Inflammatory macrophage (primary cell): ENCODE measurements around the gene THSD7B.
"Not testable (repeated sequence)": the region's sequence is repeated elsewhere in the genome, so short reads cannot be mapped to it uniquely, and the experiment has no call there.

Experiments used
- DNase-seq, 2 donors: peaks; one replicate each; pipeline ENCODE4 v3.0.0-alpha.2; 2020 to 2022

The THSD7B gene

DNA sequence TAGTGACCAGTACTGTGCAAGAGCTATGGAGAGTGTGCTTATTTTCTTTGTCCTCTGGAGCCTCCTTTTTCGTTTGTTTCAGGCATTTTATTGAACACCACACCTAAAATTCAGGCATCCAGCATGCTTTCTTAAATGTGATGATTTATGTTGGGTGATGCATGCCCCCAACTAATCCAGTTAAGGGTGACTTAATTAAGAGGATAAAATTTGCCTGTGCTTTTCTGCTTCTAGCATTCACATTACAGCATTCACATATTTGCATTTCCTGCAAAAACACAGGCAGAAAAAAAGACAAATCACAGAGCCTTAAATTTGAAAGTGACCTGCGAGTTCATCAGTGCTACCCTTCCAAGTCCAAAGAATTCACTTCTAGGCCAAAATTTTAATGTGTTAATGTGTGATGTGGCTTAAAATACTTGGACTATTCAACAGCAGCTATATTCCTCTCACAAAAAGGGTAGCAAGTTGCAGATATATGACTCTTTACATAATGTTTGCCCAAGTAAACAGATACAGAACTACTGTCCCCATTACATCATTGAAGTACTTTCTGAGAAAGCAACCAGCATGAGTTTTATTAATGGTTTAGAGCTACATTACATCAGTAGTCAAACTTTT, 286.5 kb downstream of the THSD7B start:
- no peak for DNase-seq

GRCh38 chr2:137056704-137057103, 291.4 kb downstream of the THSD7B start:
- DNase-seq = no peak

- DNase-seq = not testable (repeated sequence)
These were observed 310.9 kb downstream of the THSD7B start for GRCh38 chr2:137076111-137076765.

DNA sequence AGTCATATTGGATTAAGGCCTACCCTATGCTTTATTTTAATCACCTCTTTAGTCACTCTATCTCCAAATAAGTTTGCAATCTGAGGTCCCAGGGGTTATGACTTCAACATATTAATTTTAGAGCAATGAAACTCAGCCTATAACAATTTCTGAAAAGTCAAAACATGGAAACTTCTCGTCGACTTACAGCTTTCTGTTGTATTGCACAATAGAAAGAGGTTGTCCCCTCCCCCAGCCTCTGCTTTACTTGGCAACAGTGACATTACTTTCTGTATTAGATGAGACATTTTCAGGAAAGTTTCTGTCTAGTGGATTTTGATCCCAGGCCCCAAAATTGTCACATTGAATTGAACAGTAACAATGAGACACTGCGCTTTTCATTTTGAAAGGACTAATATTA, 326.4 kb downstream of the THSD7B start:
- DNase-seq = no peak

GRCh38 chr2:137093116-137093515, 327.8 kb downstream of the THSD7B start:
- no peak for DNase-seq

- DNase-seq = no peak
These were observed 330.8 kb downstream of the THSD7B start for GRCh38 chr2:137096187-137096586.

DNA sequence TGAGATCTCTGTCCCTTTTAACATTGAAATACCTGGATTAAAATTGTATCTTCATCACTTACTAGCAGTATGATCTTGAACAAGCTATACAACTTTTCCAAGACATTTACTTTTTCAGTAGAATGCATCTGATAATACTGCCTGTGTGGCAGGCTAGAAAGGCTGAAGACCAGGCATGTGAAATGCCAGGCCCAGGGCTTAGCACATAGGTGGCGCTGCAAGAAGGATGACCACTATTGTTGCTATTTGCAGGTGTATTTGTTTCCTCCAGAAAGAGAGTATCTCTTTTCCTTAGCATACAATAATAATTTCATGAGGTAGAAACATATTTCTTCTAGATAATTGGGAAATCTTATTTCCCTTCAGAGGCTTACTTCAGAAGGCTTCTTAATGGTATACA, 331.3 kb downstream of the THSD7B start:
- no peak for DNase-seq

DNA sequence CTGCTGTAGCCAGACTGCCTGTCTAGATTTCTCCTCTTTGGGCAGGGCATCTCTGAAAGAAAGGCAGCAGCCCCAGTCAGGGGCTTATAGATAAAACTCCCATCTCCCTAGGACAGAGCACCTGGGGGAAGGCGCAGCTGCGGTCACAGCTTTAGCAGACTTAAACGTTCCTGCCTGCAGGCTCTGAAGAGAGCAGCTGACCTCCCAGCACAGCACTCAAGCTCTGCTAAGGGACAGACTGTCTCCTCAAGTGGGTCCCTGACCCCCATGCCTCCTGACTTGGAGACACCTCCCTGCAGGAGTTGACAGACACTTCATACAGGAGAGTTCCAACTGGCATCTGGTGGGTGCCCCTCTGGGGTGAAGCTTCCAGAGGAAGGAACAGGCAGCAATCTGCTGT, 336.5 kb downstream of the THSD7B start:
- not testable (repeated sequence) for DNase-seq

GRCh38 chr2:137107904-137108303, 342.6 kb downstream of the THSD7B start:
- DNase-seq = no peak

DNA sequence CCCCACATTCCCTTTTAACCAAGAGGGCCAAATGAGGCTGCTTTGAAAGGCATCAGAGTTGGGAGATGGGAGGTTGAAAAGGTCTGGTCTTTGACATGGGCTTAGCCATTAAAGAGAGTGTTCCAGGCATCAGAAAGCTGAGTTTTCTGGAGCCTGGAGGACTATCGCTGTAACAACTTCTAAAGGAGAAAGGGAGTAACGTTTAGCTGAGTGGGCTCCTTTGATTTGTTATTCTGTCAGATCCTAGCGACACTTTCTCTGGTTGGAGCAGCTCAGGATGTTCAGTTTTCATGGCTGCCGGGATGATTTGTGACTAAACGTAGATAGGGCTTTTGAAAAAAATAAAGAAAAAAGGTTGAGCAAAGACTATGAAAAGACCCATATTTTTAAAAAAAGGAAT, 346.6 kb downstream of the THSD7B start:
- no peak for DNase-seq

DNA sequence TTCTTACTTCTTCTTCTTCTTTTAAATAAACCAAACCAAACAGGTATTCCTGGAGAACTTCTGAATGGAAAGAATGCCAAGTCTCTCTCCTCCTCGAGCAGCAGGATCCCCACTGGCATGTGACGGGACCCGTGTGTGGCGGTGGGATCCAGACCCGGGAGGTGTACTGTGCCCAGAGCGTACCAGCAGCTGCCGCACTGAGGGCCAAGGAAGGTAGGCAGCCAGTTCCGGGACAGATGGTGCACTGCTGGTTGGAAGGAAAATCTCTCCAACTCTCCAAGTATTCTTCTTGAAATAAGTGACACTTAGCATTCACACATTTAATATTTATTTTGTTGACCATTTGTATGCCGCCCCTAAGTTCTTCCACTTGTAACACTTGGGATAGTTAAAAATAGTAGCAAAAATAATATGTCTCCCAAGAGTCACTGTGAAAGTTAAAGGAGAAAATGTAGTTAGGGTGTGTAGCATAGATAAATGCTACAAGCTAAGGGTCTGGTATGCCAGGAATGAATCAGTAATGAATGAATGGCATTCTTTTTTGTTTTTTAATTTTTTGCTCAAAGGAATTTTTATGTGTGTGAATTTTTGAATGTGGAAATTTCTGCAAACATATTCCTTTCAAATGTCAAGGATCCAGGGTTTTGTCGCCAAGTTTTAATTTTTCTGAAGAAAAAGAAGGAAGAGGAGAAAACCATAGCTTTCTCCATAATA, 349.9 kb downstream of the THSD7B start:
- no peak for DNase-seq

- no peak for DNase-seq
These were observed 350.4 kb downstream of the THSD7B start for GRCh38 chr2:137115795-137116089.

DNA sequence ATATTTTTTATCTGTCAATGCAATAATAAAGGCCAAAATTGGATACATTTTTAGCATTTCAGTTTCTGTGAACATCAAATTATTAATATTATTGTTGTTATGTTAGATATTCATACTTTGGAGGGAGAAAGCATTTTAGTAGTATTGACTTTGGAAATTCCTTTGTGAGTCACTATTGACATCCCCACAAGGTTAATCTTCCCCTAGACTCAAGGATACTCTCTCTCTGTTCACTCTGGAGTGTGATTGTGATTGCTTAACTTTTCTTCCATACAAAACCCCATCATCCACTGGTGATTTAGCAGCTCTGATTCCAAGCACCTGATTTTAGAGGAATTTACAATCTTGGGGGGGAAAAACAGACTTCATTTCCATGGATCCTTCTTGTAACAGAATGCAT, 352.0 kb downstream of the THSD7B start:
- DNase-seq = no peak

DNA sequence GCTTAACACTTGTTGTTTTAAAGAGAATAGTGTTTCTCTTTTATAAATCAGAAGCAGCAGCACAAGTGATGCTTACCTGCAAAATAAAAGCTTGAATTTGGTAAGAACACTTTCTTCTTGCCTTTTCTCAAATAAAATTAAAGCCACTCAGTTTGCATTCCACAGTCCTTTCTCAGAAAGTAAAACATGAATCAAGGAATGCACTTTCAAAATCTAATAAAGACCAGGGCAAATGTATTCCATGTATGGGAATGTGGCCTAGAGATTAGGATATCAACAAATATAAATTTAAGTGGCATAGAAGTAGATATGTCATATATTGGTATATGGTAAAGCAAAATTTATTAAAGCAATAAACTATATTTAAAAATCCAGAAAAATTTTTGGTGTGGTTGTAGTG, 352.8 kb downstream of the THSD7B start:
- DNase-seq = no peak

DNA sequence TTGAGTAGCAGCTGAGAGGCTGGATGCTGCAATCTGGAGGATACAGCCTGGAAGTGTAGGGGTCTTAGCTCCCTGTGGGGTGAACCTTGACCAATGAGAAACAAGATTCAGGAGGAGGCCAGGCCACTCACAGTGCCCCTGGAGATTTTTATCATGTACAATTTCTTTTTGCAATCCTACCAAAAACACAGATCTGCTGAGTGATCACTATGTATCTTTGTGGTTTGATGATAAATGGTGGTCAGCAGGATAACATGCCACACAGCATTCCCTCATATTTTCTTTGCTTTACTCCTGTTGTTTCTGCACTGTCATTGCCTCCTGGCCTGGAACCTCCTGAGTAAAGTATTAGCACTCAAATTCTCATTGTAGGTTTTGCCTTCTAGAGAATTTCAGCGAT, 357.9 kb downstream of the THSD7B start:
- no peak for DNase-seq

DNA sequence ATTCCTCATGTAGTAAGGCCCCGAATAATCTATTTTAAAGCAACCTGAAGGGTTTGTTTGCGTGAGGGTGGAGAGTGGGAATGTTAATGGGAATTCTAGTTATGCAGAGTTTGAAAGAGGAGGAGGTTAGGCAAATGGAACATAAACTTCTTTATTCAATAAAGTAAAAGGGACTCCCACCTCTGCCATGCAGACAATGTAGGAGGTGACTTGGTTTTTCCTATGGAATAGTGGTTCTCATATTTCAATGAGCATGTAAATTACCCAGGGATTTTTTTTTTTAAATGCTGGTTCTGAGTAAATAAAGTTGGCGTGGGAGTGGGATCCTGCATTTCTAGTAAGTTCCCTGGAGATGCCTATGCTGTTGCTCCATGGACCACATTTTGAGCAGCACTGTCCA, 367.9 kb downstream of the THSD7B start:
- DNase-seq = no peak

GRCh38 chr2:137138263-137138662, 372.9 kb downstream of the THSD7B start:
- no peak for DNase-seq

DNA sequence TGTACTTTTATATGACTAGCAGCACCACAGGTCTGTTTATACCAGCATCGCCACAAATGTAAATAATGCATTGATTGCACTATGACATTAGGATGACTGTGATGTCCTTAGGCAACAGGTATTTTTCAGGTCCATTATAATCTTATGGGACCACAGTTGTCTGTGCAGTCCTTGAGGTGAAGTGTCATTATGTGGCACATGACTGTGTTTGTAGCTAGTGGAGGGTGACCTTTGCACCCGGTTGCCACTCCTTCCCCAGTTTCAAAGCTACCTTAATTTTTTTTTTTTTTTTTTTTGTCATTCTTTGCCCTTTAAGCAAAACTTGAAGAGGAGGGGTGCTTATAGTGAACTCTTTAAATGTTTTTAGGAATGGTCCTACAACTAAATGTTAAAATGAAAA, 386.4 kb downstream of the THSD7B start:
- DNase-seq = no peak

- no peak for DNase-seq
These were observed 389.6 kb downstream of the THSD7B start for GRCh38 chr2:137154946-137155345.

GRCh38 chr2:137155356-137156104, 390.2 kb downstream of the THSD7B start:
- DNase-seq = no peak

- no peak for DNase-seq
These were observed 391.0 kb downstream of the THSD7B start for GRCh38 chr2:137156221-137156844.

- no peak for DNase-seq
These were observed 392.5 kb downstream of the THSD7B start for GRCh38 chr2:137157851-137158250.

DNA sequence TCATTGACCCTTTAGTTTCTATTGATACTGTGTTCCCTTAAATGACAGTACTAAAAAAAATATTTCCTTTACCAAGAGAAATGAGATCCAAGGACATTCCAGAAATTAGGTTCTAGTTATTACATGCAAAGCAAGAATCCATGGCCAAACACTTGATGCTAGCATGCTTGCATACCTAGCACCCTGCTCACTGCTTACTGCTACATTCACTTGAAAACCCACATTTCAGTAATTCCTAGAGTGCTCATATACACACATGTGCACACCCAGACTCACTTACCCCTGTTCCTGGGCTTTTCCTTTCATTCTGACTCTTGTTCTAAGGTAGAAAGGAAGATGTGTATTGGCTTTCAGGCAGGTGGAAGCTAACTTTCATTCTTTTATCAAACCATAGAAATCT, 395.9 kb downstream of the THSD7B start:
- DNase-seq = no peak
